Heart left ventricle (tissue), 16 donors: ENCODE data around the gene R3HDM2. TPM values are rescaled to one million over a fixed set of nuclear protein-coding genes. Genes with fewer than 3 reads are reported as not detected.

ENCODE experiments used
- ATAC-seq, 4 donors: fragments of 200-7000 bp; cut with Tn5 transposase; one replicate each; pipeline ENCODE4 v1.9.1; 2020 to 2022; ENCODE audit warnings: moderate library complexity in 4 of 4, mild to moderate bottlenecking in 3 of 4, moderate number of reproducible peaks in 1 of 4
- DNase-seq, 5 donors: peaks; one replicate each; pipeline ENCODE4 v3.0.0-alpha.2; 2020
- H3K27ac ChIP-seq, 12 donors: fragments of 200-600 bp; sonication (generic) in 4 of 12; one replicate each; pipeline versions ENCODE4 v1.5.0 to v1.8.0; 2016 to 2022; ENCODE audit warnings: mild to moderate bottlenecking in 2 of 12
- H3K27me3 ChIP-seq, 9 donors: fragments of 200-600 bp; sonication (generic) in 2 of 9; one replicate each; pipeline versions ENCODE4 v1.5.1 to v1.8.0; 2016 to 2022; ENCODE audit warnings: mild to moderate bottlenecking in 3 of 9
- H3K36me3 ChIP-seq, 9 donors: fragments of 200-600 bp; sonication (generic) in 2 of 9; one replicate each; pipeline versions ENCODE4 v1.5.0 to v1.8.0; 2018 to 2022; ENCODE audit warnings: mild to moderate bottlenecking in 2 of 9
- H3K4me1 ChIP-seq, 12 donors: fragments of 200-600 bp; sonication (generic) in 4 of 12; one replicate each; pipeline versions ENCODE4 v1.5.0 to v1.8.0; 2016 to 2022; ENCODE audit warnings: mild to moderate bottlenecking in 3 of 12
- H3K4me3 ChIP-seq, 12 donors: fragments of 200-600 bp; sonication (generic) in 4 of 12; one replicate each; pipeline versions ENCODE4 v1.5.0 to v1.8.0; 2017 to 2022; ENCODE audit warnings: mild to moderate bottlenecking in 9 of 12, moderate library complexity in 4 of 12
- H3K9me3 ChIP-seq, 12 donors: fragments of 200-600 bp; sonication (generic) in 4 of 12; one replicate each; pipeline versions ENCODE4 v1.5.0 to v1.8.0; 2016 to 2022; ENCODE audit warnings: mild to moderate bottlenecking in 1 of 12
- POLR2A ChIP-seq, 2 donors: fragments of 450-650 bp; IDR thresholded peaks; one replicate each; pipeline ENCODE4 v1.6.1; 2017; ENCODE audit warnings: antibody characterized with exemption in 2 of 2, mild to moderate bottlenecking in 2 of 2, moderate library complexity in 2 of 2
- WGBS, 4 donors: extraction: QIAGEN DNeasy Blood & Tissue Kit in 2 of 4; methylation state at CpG; one replicate each; pipeline versions ENCODE4 v1.1.5 to v1.1.7; 2013 to 2018; 5-methylcytosine and 5-hydroxymethylcytosine counted together
- intact Hi-C, 10 donors: fragments of 100-400 bp; cut with DNase I; formaldehyde crosslinking; loops; one replicate each; pipeline versions ENCODE4 v1.11.1 to v1.14.2; 2022
- polyA plus RNA-seq, 2 donors: library from polyadenylated mRNA; stranded (reverse); fragments of 200-250 nt; gene quantifications; one replicate each; pipeline ENCODE4 v1.2.3, GENCODE V29; 2013
- total RNA-seq, 9 donors: library from RNA; depleted of rRNA in 2 of 9; stranded (reverse); fragments of >200 nt in 2 of 9; fragmentation: NEBNext Ultra II Directional in 3 of 9; extraction: Animal tissue kit (Norgen Biotek cat#: 25700) in 3 of 9; gene quantifications; one replicate each; pipeline versions ENCODE4 v1.1.0 to v1.2.4, GENCODE V29; 2016 to 2023
- TF ChIP-seq, protein P1 (sequence below), 12 donors: fragments of 200-600 bp; sonication (generic) in 4 of 12; IDR thresholded peaks; one replicate each; pipeline versions ENCODE4 v1.5.0 to v1.8.0; 2018 to 2022; ENCODE audit warnings: antibody characterized with exemption in 12 of 12, mild to moderate bottlenecking in 5 of 12
- donor health status: ischemic (EF 13 %, LVEDD 7.1; RV severe dilation, severe dysfunction).
- donor health status: healthy with polysubstance abuse.
- donor health status: DM: no; HTN: yes; CAD: no.
- donor health status: DM: no; HTN: no; CAD: no.
- donor health status: ischemic (EF 25% LVEDD 6.9; RV normal size, moderate dysfunction).
- donor health status: ischemic (EF 25% LVEDD 5.7; RV mildly dilated, moderate dysfunction).
- donor health status: healthy.
- donor health status: DM: yes; HTN: yes; CAD: no.
- donor health status: ischemic (EF 35%, LVEDD 5.7; RV mildly dilated, moderate dysfunction).
- donor health status: nonischemic (EF 11% LVEDD 7.7; RV severe dilation, severe dysfunction).
- donor health status: DM: yes; HTN: yes; CAD: no.
- donor health status: PGD.
- donor health status: ischemic (EF 29% LVEDD 5.4; RV normal size, mild dysfunction).
- donor health status: nonischemic (EF 23%, LVEDD 6.1; RV moderate dilation, normal function).

R3HDM2 gene
- total and polyA plus RNA-seq, 11 donors: 12.7 to 102 (median 59.8) TPM

DNA sequence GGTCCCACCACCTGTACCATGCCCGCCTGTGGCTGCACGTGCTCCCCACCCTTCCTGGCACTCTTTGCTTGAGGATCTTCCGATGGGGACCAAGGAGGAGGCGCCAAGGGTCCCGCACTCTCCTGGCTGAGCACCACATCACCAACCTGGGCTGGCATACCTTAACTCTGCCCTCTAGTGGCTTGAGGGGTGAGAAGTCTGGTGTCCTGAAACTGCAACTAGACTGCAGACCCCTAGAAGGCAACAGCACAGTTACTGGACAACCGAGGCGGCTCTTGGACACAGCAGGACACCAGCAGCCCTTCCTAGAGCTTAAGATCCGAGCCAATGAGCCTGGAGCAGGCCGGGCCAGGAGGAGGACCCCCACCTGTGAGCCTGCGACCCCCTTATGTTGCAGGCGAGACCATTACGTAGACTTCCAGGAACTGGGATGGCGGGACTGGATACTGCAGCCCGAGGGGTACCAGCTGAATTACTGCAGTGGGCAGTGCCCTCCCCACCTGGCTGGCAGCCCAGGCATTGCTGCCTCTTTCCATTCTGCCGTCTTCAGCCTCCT, 25.4 kb upstream of the R3HDM2 start:
- no peak overlapping the region for H3K4me3 ChIP-seq
- H3K27ac ChIP-seq: peak overlapping the region in 1 of 12 donors; percentile 9
- ATAC-seq: no peak
- H3K9me3 ChIP-seq: no peaks in the 10 kb centered on the region
- no peak for TF ChIP-seq POLR2A (IDR thresholded peaks at IDR 0.05)
- TF ChIP-seq, protein P1, sequence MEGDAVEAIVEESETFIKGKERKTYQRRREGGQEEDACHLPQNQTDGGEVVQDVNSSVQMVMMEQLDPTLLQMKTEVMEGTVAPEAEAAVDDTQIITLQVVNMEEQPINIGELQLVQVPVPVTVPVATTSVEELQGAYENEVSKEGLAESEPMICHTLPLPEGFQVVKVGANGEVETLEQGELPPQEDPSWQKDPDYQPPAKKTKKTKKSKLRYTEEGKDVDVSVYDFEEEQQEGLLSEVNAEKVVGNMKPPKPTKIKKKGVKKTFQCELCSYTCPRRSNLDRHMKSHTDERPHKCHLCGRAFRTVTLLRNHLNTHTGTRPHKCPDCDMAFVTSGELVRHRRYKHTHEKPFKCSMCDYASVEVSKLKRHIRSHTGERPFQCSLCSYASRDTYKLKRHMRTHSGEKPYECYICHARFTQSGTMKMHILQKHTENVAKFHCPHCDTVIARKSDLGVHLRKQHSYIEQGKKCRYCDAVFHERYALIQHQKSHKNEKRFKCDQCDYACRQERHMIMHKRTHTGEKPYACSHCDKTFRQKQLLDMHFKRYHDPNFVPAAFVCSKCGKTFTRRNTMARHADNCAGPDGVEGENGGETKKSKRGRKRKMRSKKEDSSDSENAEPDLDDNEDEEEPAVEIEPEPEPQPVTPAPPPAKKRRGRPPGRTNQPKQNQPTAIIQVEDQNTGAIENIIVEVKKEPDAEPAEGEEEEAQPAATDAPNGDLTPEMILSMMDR (IDR thresholded peaks at IDR 0.05): peak; percentile 25 to 59 (median 45)
- intact Hi-C loops: loop anchor here in 4 of 10 donors (2.0 to 10.0 kb wide), 4 partner anchors 149 to 244 kb away; partner anchors contain the start of gene NXPH4 (in 1 of the 4)
- H3K4me1 ChIP-seq: peaks cover 0 to 53% (median 23%) of the 10 kb centered on the region in 12 donors
- DNase-seq: no peak
- H3K27me3 ChIP-seq: peaks cover 0 to 6% (median 0%) of the 10 kb centered on the region in 9 donors
- WGBS, 4 donors: 39 to 45% (median 41%) methylated on average over 12 to 15 of the region's 15 CpGs
- no peaks in the 10 kb centered on the region for H3K36me3 ChIP-seq

DNA sequence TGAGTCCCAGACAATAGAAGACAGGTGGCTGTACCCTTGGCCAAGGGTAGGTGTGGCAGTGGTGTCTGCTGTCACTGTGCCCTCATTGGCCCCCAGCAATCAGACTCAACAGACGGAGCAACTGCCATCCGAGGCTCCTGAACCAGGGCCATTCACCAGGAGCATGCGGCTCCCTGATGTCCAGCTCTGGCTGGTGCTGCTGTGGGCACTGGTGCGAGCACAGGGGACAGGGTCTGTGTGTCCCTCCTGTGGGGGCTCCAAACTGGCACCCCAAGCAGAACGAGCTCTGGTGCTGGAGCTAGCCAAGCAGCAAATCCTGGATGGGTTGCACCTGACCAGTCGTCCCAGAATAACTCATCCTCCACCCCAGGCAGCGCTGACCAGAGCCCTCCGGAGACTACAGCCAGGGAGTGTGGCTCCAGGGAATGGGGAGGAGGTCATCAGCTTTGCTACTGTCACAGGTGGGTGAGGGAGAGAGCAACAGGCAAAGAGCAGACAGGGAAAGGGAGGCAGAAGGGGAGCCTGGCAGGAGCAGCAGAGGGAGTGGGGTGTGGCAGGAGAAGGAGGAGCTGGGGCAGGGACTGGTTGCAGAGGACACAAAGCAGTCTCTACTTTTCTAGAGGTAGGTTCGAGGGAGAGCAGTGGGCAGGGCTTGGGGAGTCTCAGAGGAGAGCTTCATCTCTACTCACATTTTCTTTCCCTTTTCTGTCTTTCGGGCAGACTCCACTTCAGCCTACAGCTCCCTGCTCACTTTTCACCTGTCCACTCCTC, 24.7 kb upstream of the R3HDM2 start:
- no peaks in the 10 kb centered on the region for H3K36me3 ChIP-seq
- H3K4me1 ChIP-seq: peaks cover 0 to 47% (median 19%) of the 10 kb centered on the region in 12 donors
- H3K4me3 ChIP-seq: no peak overlapping the region
- intact Hi-C loops: loop anchor here in 4 of 10 donors (2.0 to 10.0 kb wide), 4 partner anchors 149 to 243 kb away; partner anchors contain the start of gene NXPH4 (in 1 of the 4)
- no peaks in the 10 kb centered on the region for H3K27me3 ChIP-seq
- peak in 1 of 5 donors; percentile 29 for DNase-seq
- TF ChIP-seq, protein P1 (IDR thresholded peaks at IDR 0.05): no peak
- no peak for TF ChIP-seq POLR2A (IDR thresholded peaks at IDR 0.05)
- peak overlapping the region in 1 of 12 donors; percentile 9 for H3K27ac ChIP-seq
- H3K9me3 ChIP-seq: no peaks in the 10 kb centered on the region
- ATAC-seq: no peak
- 34 to 50% (median 46%) methylated on average over 5 to 10 of the region's 10 CpGs for WGBS, 4 donors

DNA sequence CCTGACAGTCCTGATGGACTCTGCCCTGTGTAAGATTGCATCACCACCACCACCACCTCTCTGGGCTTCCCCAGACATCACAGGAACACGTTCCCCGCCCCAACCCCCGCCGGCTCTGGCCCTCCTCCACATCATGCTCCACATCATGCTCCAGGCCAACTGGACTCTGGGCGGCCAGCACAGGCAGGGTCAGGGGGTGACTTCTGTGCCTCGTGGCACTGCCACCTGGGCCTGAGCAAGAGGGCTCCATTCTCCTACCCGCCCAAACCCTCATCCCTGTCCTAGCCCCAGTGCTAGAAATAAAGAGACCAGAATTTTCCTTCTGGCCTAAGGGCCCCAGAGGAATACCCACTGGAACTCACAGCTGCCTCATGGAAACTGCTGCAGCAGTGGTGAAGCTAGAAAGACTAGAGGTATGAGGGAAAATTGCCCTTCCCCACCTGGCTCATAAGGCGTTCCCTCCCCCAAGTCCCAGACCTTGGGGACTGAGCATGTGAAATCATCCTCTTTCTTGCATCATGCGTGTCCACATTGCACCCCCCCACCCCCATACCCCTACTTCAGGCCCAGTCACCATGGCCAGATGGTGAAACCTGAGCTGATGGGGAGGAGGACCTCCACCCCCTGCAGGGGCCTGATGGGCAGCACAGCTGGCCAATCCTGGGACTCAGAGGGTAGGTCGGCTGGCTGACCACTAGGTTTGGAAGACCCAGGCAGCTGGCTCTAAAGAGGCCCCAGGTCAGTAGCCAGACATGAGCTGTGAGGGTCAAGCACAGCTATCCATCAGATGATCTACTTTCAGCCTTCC, 23.9 kb upstream of the R3HDM2 start, which contains the start of gene INHBE:
Gene INHBE, plus strand, starts transcription at position 742 of the 808 bp plus-strand sequence. CDS start 230 bp downstream, outside the sequence.
- no peaks in the 10 kb centered on the region for H3K36me3 ChIP-seq
- H3K4me1 ChIP-seq: peaks cover 0 to 39% (median 12%) of the 10 kb centered on the region in 12 donors
- intact Hi-C loops: loop anchor here in 7 of 10 donors (1.0 to 10.0 kb wide), 6 partner anchors 146 to 242 kb away; partner anchors contain the start of gene NXPH4 (in 1 of the 7)
- H3K27me3 ChIP-seq: no peaks in the 10 kb centered on the region
- DNase-seq: peak in 1 of 5 donors; percentile 35
- no peak within 1 kb of the TSS for H3K4me3 ChIP-seq
- H3K27ac ChIP-seq: peak within 1 kb of the TSS in 1 of 12 donors; percentile 9
- ATAC-seq: no peak
- 56 to 75% (median 70%) methylated on average over 9 to 10 of the region's 10 CpGs for WGBS, 4 donors
- TF ChIP-seq, protein P1 (IDR thresholded peaks at IDR 0.05): no peak
- no peak for TF ChIP-seq POLR2A (IDR thresholded peaks at IDR 0.05)
- H3K9me3 ChIP-seq: no peaks in the 10 kb centered on the region
